GM19372 (cell line): Measurements from ENCODE around the gene FLAD1.

Experiments
- ATAC-seq: cut with Tn5 transposase; IDR thresholded peaks from one replicate; pipeline ENCODE4 v1.9.1; 2021; ENCODE audit warnings: mild to moderate bottlenecking, low read depth, moderate library complexity; ENCODE audit not compliant: unreplicated experiment

The FLAD1 gene

GRCh38 chr1:155014709-155015508 is 31.8 kb downstream of the FLAD1 start:
- ATAC-seq: no peak

GRCh38 chr1:155015527-155016230 is 32.5 kb downstream of the FLAD1 start:
- ATAC-seq: no peak

GRCh38 chr1:155016231-155016831 is 33.2 kb downstream of the FLAD1 start:
- ATAC-seq: no peak

GRCh38 chr1:155017041-155017945 is 34.1 kb downstream of the FLAD1 start:
- ATAC-seq: no peak

GRCh38 chr1:155017946-155018316 is 34.8 kb downstream of the FLAD1 start:
- ATAC-seq: no peak

GRCh38 chr1:155018617-155019348 is 35.6 kb downstream of the FLAD1 start:
- no peak for ATAC-seq

GRCh38 chr1:155019377-155020245 is 36.5 kb downstream of the FLAD1 start:
- ATAC-seq: no peak

GRCh38 chr1:155022136-155022926 is 39.2 kb downstream of the FLAD1 start:
- no peak for ATAC-seq

- ATAC-seq: no peak
These were observed 39.7 kb downstream of the FLAD1 start for GRCh38 chr1:155022927-155023236.

GRCh38 chr1:155023627-155024026 is 40.5 kb downstream of the FLAD1 start:
- no peak for ATAC-seq

GRCh38 chr1:155024315-155024714 is 41.2 kb downstream of the FLAD1 start:
- ATAC-seq: no peak

GRCh38 chr1:155026154-155026553 is 43.0 kb downstream of the FLAD1 start:
- no peak for ATAC-seq

- no peak for ATAC-seq
These were observed 43.4 kb downstream of the FLAD1 start for GRCh38 chr1:155026588-155026987.

- no peak for ATAC-seq
These were observed 46.5 kb downstream of the FLAD1 start for GRCh38 chr1:155029513-155030242.

- ATAC-seq: no peak
These were observed 47.2 kb downstream of the FLAD1 start for GRCh38 chr1:155030243-155030795.

GRCh38 chr1:155030899-155031298 is 47.8 kb downstream of the FLAD1 start:
- no peak for ATAC-seq

GRCh38 chr1:155032886-155033285 is 49.7 kb downstream of the FLAD1 start:
- ATAC-seq: no peak
